Posterior vena cava (tissue), 2 donors: ENCODE results near the gene RNASEH2A. TPM values are rescaled to one million over a fixed set of nuclear protein-coding genes. Genes with fewer than 3 reads are reported as not detected.

Experiments used
- DNase-seq: peaks from one replicate; pipeline ENCODE4 v3.0.0-alpha.2; 2020; ENCODE audit warnings: low spot score
- intact Hi-C, 2 donors: fragments of 100-400 bp; cut with DNase I; formaldehyde crosslinking; loops; one replicate each; pipeline versions ENCODE4 v1.14.1 to v1.14.2; 2022 to 2023
- long read RNA-seq, 2 donors: library from polyadenylated mRNA; unstranded; transcript quantifications; one replicate each; pipeline ENCODE4 v2.0.0, GENCODE V29; 2020 to 2021
- total RNA-seq, 2 donors: library from RNA; stranded (reverse); fragmentation: NEBNext Ultra II Directional; extraction: Animal tissue kit (Norgen Biotek cat#: 25700); gene quantifications; one replicate each; pipeline ENCODE4 v1.2.1, GENCODE V29; 2021
- donor health status: DM: yes; HTN: yes; CAD: no.
- donor health status: DM: yes; HTN: yes; CAD: no.

The RNASEH2A gene
- 1 to 10 TPM; 4.3 to 5.1 TPM for total RNA-seq
- long read RNA-seq, donor 1, transcript RNASEH2A-201 (8 exons, 2,753 nt): major isoform, 5 of 7 reads
- long read RNA-seq, donor 1, partial matches to known transcripts: 1 of 7 reads
- long read RNA-seq, donor 1, other reads (novel, unspliced or antisense): 1 of 7 reads
- long read RNA-seq, donor 2, transcript RNASEH2A-201 (8 exons, 2,753 nt): major isoform, 19 of 24 reads
- long read RNA-seq, donor 2, partial matches to known transcripts: 1 of 24 reads
- long read RNA-seq, donor 2, other reads (novel, unspliced or antisense): 3 of 24 reads

DNA sequence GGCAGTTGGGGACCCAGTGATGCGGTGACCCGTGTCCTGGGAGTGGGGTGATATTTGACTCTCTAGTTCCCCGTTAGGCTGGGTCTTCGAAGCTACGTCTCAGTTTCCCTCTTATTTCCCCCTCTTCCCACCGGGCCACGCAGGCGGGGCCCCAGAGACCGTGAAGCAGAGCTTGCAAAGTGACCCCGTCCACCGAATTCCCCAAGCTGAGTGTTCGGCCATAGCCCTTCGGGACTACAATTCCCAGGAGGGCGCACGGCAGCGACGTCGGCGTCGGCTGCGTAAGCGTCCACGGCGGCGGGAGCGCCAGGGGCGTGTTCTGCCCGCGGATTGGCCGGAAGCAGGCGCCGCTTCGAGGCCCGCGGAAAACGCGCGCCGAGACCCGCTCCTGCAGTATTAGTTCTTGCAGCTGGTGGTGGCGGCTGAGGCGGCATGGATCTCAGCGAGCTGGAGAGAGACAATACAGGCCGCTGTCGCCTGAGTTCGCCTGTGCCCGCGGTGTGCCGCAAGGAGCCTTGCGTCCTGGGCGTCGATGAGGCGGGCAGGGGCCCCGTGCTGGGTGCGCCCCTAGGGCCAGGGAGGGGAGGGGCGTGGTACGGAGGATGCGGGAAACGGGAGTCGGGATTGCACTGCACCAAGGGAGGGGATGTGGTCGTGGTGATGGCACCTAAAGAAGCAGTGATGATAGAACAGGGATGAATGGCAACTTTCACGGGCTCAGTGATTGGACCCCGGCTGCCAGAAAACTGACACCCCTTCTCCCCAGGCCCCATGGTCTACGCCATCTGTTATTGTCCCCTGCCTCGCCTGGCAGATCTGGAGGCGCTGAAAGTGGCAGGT lies at the start of gene RNASEH2A:
Gene RNASEH2A (plus strand): TSS at position 343 of the 840 bp plus-strand sequence. CDS start 90 bp downstream, at position 433.
- intact Hi-C loops: no loop called here
- peak; percentile 97 for DNase-seq

DNA sequence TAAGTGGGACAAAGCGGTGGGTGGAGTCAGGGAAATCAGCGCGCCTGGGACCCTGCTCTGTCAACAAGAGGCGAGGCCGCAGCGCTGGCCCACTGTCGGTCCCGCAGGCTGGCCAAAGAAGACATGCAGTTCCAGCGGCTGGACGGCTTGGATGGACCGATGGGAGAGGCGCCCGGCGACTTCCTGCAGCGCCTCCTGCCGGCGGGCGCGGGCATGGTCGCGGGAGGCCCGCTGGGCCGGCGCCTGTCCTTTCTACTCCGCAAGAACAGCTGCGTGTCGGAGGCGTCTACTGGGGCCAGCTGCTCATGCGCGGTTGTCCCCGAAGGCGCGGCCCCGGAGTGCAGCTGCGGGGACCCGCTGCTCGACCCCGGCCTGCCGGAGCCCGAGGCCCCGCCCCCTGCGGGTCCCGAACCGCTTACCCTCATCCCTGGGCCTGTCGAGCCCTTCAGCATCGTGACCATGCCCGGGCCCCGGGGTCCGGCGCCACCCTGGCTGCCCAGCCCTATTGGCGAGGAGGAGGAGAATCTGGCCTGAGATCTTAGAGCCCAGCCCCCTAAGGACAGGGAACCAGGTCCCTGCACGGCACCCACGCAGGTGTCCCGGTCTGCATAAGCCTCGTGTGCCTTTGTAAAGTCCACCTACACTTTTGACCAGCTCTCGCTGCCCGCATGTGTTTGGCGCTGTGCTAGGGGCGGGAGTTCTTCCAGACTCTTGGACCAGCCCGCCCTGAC lies 48.7 kb upstream of the RNASEH2A start:
- peak; percentile 93 for DNase-seq
- intact Hi-C loops: no loop called here

DNA sequence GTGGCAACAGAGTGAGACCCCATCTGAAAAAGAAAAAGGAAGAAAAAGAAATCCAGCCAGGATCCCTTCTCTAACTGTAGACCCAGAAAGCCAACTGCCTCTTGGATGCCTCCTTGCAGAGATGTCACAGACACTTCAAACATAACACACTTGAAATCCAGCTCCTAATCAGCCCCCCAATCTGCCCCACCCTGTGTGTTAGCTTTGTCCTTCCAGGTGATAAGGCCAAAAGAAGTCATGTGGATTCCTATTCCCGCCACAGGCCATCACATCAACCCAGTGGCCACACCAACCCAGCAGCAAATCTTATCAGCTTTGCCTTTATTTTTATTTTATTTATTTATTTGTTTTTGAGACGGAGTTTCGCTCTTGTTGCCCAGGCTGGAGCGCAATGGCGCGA lies 46.7 kb upstream of the RNASEH2A start:
- no peak for DNase-seq
- intact Hi-C loops: loop anchor here in 1 of 2 donors (5.0 kb wide), 2 partner anchors 38 to 88 kb away; no protein-coding TSS in a partner anchor

DNA sequence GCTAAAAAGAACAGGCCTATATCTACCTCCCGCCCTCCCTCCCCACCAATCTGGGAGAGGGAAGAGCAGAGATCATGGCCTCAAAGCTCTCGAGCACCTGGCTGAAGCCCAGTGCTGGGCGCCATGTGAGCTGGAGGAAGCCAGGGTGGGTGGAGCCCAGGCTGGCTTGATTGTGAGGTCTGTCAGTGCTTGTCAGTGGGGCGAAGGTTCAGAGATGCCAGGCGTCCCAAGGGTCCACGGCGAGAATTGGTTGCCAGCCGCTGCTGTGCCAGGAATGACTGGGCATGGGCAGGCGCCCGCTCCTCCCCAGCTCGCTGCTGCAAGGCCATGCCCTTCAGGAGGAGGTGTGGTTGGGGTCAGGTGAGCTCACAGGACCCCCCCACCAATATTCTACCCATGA lies 43.3 kb upstream of the RNASEH2A start:
- no peak for DNase-seq
- intact Hi-C loops: loop anchor here in 1 of 2 donors (5.0 kb wide), 2 partner anchors 34 to 84 kb away; no protein-coding TSS in a partner anchor

DNA sequence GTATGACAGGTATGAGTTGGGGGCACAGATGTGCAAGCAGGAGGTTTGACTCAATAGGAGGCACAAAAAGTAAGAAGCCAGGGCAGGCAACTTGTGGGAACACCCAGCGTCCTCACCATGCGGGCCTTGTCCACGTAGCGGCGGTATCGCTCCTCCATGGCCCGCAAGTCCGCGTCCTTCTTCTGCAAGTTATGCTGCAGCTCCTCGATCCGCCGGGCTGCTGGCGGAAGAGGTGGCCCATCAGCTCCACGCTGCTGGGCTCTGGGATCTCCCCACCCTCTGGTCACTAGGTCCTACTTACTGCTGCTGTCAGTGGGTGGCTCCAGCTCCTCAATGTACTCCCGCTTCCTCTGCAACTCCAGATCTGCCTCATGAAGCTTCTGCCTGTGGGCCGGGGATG lies 41.7 kb upstream of the RNASEH2A start:
- DNase-seq: no peak
- intact Hi-C loops: loop anchor here (5.0 kb wide), 3 partner anchors 33 to 83 kb away; partner anchors contain the start of genes PRDX2 (in 1 of the 2) and THSD8 (in 1 of the 2)

DNA sequence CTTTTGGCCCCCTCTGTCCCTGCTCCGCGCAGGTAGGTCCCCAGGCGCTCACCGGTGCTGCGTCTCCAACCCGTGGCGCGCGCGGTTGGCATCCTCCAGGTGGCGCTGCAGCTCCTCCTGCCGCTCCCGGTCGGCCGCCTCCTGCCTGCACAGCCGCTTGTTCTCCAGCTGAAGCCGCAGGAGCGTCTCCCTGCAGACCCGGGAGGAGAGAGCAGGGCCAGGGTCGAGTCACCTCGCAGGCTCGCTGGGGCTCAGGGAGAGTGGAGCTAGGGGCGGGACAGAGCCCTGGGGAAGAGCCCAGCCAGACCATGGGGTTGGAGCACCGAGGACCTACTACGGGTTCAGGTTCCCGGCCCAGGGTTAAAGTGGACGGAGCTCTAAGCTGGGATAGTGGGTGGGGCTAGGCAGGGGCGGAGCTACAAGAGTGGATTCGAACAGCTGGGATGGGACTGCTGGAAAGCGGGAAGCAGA lies 40.3 kb upstream of the RNASEH2A start:
- intact Hi-C loops: loop anchor here in 1 of 2 donors (5.0 kb wide), 2 partner anchors 36 to 81 kb away; partner anchors contain the start of genes PRDX2 and THSD8
- peak; percentile 96 for DNase-seq

DNA sequence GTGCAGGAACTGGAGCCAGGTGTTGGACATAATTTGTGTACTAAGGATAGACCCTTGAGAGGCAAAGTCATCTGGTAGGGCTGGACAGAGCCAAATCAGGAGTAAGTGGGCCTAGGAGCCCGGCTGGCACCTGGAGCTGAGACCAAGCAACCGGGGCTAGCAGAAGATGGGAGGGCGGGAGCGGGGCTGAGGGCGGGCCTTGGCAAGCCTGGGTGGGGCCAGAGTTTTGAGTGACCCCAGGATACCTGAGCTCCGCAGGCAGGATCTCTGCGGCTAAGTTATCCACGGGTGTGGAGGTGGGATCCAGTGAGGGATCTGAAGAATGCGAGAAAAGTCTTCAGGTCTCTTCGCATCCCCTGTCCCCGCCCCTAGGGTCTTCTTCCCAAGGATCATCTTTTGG lies 39.2 kb upstream of the RNASEH2A start:
- no peak for DNase-seq
- intact Hi-C loops: loop anchor here in 1 of 2 donors (5.0 kb wide), 2 partner anchors 35 to 80 kb away; partner anchors contain the start of genes PRDX2 and THSD8

DNA sequence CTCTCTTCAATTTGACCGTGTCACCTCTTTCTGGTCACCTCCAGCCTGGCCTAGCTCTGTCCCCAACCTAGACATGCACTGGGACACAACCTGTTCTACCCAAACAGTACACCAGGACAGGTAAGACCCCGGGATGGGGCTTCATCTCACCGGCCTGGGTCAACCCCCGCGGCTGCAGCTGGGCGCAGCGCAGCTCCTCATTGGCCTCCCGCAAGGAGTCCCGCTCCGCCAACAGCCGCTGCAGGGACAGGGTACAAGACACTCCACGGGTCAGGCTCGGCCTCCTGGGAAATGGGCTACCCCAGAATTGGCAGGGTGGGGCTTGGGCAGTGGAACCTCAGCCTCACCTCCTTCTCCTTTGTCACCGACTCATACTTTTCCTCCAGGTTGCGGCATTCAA lies 38.7 kb upstream of the RNASEH2A start:
- intact Hi-C loops: loop anchor here in 1 of 2 donors (5.0 kb wide), 2 partner anchors 35 to 80 kb away; partner anchors contain the start of genes PRDX2 and THSD8
- no peak for DNase-seq

DNA sequence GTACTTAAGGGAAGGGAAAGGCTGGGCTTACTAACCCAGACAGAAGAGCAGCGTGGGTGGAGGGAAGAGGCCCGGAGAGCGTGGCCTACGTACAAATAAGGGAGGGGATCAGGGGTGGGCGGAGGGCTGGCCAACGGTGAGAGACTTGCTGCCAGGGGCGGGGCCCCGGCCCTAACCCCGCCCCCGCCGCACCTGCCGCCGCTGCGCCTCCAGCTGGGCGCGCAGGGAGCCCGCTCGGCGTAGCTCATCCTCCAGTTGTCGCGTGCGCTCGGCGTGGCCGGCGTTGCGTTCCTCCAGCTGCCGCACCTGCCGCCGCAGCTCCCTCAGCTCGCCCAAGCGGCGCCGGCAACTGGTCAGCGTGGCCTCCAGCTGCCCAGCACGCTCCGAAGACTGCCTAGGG lies 36.7 kb upstream of the RNASEH2A start:
- intact Hi-C loops: loop anchor here in 1 of 2 donors (5.0 kb wide), 2 partner anchors 33 to 78 kb away; partner anchors contain the start of genes PRDX2 and THSD8
- no peak for DNase-seq

DNA sequence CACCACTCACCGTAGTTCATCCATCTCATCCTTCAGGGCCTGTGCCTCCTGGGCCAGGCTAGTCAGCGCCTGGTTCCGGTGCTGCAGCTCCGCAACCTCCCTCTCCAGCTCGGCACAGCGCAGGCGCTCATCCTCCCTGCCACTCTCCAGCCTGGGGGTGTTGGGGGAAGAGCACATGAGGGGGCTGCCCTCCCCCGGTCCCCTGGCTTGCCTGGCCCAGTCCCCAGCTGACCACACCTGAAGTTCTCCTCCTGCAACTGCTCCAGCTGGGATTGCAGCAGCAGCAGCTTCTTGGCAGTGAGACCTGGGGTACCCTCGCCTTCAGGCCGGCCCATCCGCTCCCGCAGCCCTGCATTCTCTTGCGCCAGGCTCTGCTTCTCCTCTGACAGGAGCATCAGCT lies 35.5 kb upstream of the RNASEH2A start:
- DNase-seq: no peak
- intact Hi-C loops: no loop called here

DNA sequence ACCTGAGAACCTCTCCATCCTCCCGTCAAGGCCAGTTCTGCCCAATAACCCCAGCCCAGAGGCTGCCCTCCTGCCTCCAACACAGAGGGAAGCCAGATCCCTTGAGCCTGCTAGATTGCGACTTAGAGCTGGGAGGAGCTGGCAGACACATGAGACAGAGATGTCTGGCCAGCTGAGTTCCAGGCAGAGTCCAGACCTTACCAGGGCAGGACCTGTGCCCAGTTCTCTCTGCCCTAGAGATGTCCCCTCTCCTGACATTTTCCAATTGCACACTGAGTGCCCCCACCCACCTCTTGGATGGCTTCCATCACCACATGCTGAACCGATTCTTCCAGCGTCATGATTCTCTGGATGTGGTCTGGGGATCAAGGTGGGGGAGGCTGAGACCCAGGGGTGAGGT lies 34.1 kb upstream of the RNASEH2A start:
- intact Hi-C loops: no loop called here
- peak; percentile 87 for DNase-seq

DNA sequence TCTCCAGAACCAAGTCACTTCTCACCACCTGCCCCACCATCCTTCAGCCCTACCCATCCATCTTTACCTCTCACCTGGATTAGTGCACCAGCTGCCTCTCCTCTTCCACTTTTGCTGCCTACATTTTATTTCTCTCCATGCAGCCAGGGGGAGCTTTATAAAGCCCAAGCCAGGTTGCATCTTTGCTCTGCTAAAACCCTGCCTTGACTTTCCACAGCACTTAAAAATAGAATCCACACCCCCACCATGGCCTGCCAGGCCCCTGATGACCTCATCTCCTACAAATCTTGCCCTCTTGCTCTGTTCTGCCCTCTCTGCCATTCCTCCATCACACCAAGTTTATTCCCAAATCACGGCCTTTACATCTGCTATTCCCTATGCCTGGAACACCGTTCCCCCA lies 32.8 kb upstream of the RNASEH2A start:
- DNase-seq: no peak
- intact Hi-C loops: no loop called here

DNA sequence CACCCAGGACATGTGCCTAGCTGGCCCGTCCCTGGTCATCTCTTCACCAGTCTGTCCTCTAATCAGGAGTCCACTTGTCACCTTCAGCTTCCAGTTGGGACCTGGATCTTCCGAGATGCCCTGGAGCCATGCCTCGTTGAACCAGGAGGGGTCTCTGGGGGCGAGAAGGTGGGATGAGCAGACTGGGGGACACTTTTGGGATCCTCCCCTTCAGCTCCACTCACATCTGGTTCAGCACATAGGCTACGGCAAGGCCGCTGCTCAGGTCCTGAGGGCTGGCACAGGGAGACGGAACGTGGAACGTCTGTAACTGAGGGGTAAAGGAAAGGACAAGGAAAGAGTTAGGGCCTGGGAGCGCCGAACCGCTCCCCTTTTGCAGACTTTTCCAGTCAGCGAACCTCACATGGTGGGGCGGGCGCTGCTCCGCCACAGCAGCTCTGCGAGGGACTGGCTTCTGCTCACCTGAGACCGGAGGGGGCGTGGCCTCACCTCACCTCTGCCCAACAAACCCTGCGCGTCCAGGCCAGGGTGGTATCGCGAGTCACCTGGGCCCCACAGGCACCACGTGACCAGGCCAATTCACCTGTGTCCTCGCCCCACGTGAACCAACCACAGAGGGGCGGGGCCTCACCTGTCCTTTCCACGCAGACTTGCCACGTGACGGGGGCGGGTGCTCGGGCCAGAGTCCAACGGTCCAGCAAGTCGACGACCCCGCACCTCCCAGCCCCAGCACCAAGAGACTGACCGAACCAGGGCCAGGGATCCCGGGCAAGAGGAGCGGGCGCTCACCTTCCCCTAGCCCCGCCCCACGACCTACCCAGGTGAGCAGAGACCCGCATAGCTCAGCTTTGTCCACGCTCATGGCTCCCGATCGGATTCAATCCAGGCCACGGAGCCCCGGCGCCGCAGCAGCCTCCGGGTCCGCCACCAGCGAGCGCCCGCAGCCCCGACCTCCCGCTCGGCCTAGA lies 31.5 kb upstream of the RNASEH2A start, which contains the start of gene HOOK2:
Gene HOOK2 (minus strand): TSS at position 965 of the 968 bp plus-strand sequence. CDS start 103 bp downstream, at position 862.
- intact Hi-C loops: no loop called here
- DNase-seq: no peak

DNA sequence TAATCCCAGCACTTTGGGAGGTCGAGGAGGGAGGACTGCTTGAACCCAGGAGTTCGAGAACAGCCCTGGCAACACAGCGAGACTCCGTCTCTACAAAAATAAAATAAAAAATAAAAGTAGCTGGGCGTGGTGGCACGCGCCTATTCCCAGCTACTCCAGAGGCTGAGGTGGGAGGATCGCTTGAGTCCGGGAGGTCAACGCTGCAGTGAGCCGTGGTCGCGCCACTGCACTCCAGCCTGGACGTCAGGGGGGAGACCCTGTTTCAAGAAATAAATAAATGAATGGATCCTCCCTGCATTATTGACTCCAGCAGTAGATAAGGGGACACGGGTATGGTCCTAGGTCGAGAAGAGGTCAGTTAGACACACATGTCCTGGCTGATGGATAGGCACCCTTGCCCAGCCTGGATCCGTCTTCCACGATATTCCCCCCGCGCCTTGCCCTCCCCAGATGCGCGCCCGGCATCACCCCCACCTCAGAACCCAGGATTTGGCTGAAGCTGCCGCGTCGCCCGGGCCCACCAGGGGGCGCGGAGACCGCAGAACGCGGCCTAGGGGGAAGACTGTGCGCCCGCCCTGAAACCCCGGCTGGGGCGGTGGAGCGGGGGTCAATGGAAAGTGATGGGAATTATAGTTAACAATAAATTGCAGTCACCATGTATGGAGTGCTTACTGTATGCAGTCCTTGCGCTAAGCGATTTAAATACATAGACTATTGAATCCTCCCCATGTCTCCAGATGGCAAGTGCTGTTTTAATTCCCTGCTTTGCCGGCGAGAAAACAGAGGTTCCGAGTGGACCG lies 29.0 kb upstream of the RNASEH2A start:
- peak; percentile 95 for DNase-seq
- intact Hi-C loops: loop anchor here (2.0 kb wide), 2 partner anchors 17 to 19 kb away; no protein-coding TSS in a partner anchor

DNA sequence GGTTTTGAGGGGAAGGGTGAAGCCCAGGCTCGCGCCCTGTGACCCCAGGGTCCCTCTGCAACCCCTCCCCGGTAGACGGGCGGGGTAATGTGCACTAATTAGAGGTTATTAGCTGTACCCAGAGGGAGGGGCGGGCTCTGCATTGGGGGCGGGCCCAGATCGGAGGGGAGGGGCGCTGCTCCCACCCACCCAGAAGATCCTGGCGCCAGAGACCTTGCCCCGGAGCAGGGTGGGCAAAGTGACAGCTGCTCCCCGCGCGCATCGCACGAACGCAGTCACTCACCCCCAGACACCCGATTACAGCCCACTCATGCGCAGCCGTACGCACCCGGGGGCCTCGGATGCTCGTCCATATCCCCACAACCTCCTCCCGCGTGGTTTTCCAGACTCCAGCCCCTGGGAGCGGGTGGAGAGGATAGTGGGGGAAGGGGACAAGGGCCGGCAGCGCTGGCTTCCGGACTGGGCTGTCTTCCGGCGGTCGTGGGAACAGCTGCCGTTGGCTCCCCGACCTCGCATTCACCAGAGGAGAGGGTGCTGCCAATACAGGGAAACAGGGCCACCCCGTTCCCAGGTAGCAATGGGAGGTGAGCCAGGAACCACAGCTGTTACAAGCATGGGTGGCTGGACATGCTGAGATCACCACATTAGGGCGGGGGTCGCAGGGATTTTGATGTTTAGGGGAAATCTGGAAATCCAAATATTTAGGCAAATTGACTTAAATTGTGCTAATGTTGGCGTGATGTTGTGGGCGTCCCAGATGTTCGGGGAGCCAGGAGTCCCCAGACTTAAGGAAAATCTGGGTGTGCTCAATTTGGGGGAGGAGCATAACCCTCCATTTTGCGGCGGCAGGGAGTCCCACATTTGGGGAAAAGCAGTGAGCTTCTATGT lies 28.1 kb upstream of the RNASEH2A start:
- DNase-seq: peak; percentile 93
- intact Hi-C loops: loop anchor here in 1 of 2 donors (2.0 kb wide), 1 partner anchor 17 kb away; no protein-coding TSS in a partner anchor

DNA sequence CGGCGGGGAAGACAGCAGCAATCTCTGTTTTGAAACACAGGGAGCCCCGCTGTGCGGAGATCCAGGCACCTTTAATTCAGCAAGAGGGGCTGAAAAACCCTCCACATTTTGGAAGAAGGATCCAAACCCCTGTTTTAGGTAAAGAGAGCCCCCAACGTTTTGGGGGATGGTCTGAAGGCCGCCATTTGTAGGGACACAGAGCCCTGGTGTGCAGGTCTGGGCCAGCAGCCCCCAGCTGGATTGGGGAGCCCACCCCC lies 27.6 kb upstream of the RNASEH2A start:
- DNase-seq: no peak
- intact Hi-C loops: loop anchor here in 1 of 2 donors (2.0 kb wide), 1 partner anchor 16 kb away; no protein-coding TSS in a partner anchor
